ENCODE measurements around the gene PYURF. TPM values are rescaled to one million over a fixed set of nuclear protein-coding genes. Genes with fewer than 3 reads are reported as not detected.

PYURF gene
- total RNA-seq, 1 donor from 2014 or later = 121 TPM

DNA sequence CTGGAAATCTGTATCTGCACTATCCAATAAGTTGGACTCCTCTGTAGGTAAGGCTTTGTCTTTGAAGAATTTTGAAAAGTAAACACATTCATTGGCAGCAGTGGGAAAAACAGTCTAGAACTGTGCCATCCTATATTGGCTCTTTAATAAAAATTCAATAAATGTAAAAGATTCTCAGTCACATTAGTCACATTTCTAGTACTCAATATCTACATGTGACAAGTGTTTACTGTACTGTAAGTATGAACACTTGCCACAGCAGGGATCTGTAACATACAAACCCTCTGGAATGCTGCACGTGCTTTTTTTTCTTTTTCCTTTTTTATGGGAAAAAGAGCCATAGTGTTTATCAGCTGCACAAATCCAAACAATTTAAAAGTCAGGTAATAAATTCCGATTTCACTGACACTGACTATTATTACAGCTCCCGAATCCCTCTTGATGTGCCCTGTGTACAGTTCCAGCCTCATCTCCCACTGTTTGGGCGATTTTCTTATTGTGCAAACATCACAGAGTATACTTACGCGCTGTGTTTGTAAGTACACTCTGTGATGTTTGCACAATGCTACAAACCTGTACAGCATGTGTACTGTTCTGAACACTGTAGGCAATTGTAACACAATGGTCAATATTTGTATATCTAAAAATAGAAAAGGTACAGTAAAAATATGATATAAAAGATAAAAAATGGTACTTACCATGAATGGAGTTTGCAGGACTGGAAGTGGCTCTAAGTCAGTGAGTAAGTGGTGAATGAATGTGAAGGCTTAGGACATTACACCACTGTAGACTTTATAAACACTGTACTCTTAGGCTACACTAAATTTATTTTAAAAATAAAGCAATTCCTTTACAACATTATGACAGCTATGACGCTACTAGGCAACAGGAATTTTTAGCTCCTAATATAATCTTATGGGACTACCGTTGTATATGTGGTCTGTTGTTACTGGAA is 8.7 kb downstream of the PYURF start:
- no peaks in the 10 kb centered on the region for H3K27me3 ChIP-seq
- no peak for DNase-seq (ENCODE audit: extremely low spot score in 2 of 2)
- no peaks in the 10 kb centered on the region for H3K4me1 ChIP-seq
- intact Hi-C loops (cut with DNase I) = loop anchor here (5.0 to 10.0 kb wide), 3 partner anchors 140 to 1272 kb away; partner anchors contain the start of gene HERC6
- TF ChIP-seq POLR2A (IDR thresholded peaks at IDR 0.05) (no peak), POLR2AphosphoS5 (IDR thresholded peaks at IDR 0.05; ENCODE audit: insufficient read depth in 1 of 2, low read depth in 1 of 2) (no peak)
- TF ChIP-seq, protein P1, sequence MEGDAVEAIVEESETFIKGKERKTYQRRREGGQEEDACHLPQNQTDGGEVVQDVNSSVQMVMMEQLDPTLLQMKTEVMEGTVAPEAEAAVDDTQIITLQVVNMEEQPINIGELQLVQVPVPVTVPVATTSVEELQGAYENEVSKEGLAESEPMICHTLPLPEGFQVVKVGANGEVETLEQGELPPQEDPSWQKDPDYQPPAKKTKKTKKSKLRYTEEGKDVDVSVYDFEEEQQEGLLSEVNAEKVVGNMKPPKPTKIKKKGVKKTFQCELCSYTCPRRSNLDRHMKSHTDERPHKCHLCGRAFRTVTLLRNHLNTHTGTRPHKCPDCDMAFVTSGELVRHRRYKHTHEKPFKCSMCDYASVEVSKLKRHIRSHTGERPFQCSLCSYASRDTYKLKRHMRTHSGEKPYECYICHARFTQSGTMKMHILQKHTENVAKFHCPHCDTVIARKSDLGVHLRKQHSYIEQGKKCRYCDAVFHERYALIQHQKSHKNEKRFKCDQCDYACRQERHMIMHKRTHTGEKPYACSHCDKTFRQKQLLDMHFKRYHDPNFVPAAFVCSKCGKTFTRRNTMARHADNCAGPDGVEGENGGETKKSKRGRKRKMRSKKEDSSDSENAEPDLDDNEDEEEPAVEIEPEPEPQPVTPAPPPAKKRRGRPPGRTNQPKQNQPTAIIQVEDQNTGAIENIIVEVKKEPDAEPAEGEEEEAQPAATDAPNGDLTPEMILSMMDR (IDR thresholded peaks at IDR 0.05) = no peak
- no peak overlapping the region for H3K4me3 ChIP-seq
- no peak overlapping the region for H3K27ac ChIP-seq
- no peaks in the 10 kb centered on the region for H3K36me3 ChIP-seq
- no peaks in the 10 kb centered on the region for H3K9me3 ChIP-seq

DNA sequence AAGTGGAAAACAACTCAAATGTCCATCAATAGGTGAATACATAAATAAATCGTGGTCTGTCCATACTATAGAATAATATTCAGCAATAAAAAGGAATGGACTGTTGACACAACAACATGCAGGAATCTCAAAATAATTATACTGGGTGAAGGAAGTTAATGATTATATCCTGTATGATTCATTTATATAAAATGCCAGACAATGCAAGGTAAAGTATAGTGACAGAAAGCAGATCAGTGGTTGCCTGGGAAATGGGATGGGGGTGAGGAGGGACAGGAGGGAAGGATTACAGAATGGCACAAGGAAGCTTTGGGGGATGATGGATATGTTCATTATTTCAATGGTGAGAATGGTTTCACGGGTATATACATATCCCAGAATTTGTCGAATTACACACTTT is 12.3 kb downstream of the PYURF start:
- H3K4me1 ChIP-seq = no peaks in the 10 kb centered on the region
- intact Hi-C loops (cut with DNase I) = loop anchor here (5.0 to 10.0 kb wide), 2 partner anchors 136 to 1276 kb away; partner anchors contain the start of gene HERC6
- H3K27me3 ChIP-seq = no peaks in the 10 kb centered on the region
- H3K4me3 ChIP-seq = no peak overlapping the region
- no peaks in the 10 kb centered on the region for H3K36me3 ChIP-seq
- TF ChIP-seq, protein P1 (IDR thresholded peaks at IDR 0.05) = no peak
- TF ChIP-seq POLR2AphosphoS5 (IDR thresholded peaks at IDR 0.05; ENCODE audit: insufficient read depth in 1 of 2, low read depth in 1 of 2) (no peak), POLR2A (IDR thresholded peaks at IDR 0.05) (no peak)
- no peak overlapping the region for H3K27ac ChIP-seq
- DNase-seq (ENCODE audit: extremely low spot score in 2 of 2) = no peak
- no peaks in the 10 kb centered on the region for H3K9me3 ChIP-seq

GRCh38 chr4:88503344-88503743 is 20.2 kb downstream of the PYURF start:
- intact Hi-C loops (cut with DNase I) = no loop called here
- Histone ChIP-seq H3K9me3 (no peaks in the 10 kb centered on the region), H3K27me3 (no peaks in the 10 kb centered on the region), H3K4me3 (no peak overlapping the region), H3K27ac (no peak overlapping the region), H3K36me3 (no peaks in the 10 kb centered on the region), H3K4me1 (no peaks in the 10 kb centered on the region)
- TF ChIP-seq, protein P1 (IDR thresholded peaks at IDR 0.05) = no peak
- no peak for TF ChIP-seq POLR2A (IDR thresholded peaks at IDR 0.05)
- no peak for TF ChIP-seq POLR2AphosphoS5 (IDR thresholded peaks at IDR 0.05; ENCODE audit: insufficient read depth in 1 of 2, low read depth in 1 of 2)
- no peak for DNase-seq (ENCODE audit: extremely low spot score in 2 of 2)

GRCh38 chr4:88497859-88498409 is 25.6 kb downstream of the PYURF start:
- Histone ChIP-seq H3K36me3 (peaks cover 0 to 8% of the 10 kb centered on the region in 2 donors), H3K4me3 (no peak overlapping the region), H3K27me3 (no peaks in the 10 kb centered on the region), H3K9me3 (no peaks in the 10 kb centered on the region), H3K4me1 (no peaks in the 10 kb centered on the region), H3K27ac (no peak overlapping the region)
- TF ChIP-seq POLR2A (IDR thresholded peaks at IDR 0.05) (no peak), POLR2AphosphoS5 (IDR thresholded peaks at IDR 0.05; ENCODE audit: insufficient read depth in 1 of 2, low read depth in 1 of 2) (no peak)
- TF ChIP-seq, protein P1 (IDR thresholded peaks at IDR 0.05) = no peak
- intact Hi-C loops (cut with DNase I) = no loop called here
- no peak for DNase-seq (ENCODE audit: extremely low spot score in 2 of 2)
